Uterus (tissue), 4 donors: Measurements from ENCODE around the gene CA5B. TPM values are rescaled to one million over a fixed set of nuclear protein-coding genes. Genes with fewer than 3 reads are reported as not detected.
"Not testable (repeated sequence)": the region's sequence is repeated elsewhere in the genome, so short reads cannot be mapped to it uniquely, and the experiment has no call there.

Experiments used
- DNase-seq, 2 donors: peaks; one replicate each; pipeline ENCODE4 v3.0.0-alpha.2; 2019 to 2020
- H3K27ac ChIP-seq, 2 donors: fragments of 200-600 bp; sonication (generic); 1 replicate in 1 of 2; 2 replicates in 1 of 2; pipeline ENCODE4 v1.5.1; 2016 to 2018
- H3K27me3 ChIP-seq, 2 donors: fragments of 200-600 bp; sonication (generic); one replicate each; pipeline ENCODE4 v1.5.1; 2018 to 2019; ENCODE audit warnings: control low read depth in 1 of 2
- H3K36me3 ChIP-seq, 2 donors: fragments of 200-600 bp; sonication (generic); one replicate each; pipeline ENCODE4 v1.5.1; 2019; ENCODE audit warnings: control low read depth in 1 of 2
- H3K4me1 ChIP-seq, 2 donors: fragments of 200-600 bp; sonication (generic); one replicate each; pipeline ENCODE4 v1.5.1; 2018 to 2019; ENCODE audit warnings: control low read depth in 1 of 2
- H3K4me3 ChIP-seq, 2 donors: fragments of 200-600 bp; sonication (generic); 1 replicate in 1 of 2; 2 replicates in 1 of 2; pipeline ENCODE4 v1.5.1; 2018 to 2019; ENCODE audit warnings: mild to moderate bottlenecking in 1 of 2
- H3K9me3 ChIP-seq, 2 donors: fragments of 200-600 bp; sonication (generic); one replicate each; pipeline ENCODE4 v1.5.1; 2019; ENCODE audit warnings: control low read depth in 1 of 2
- POLR2A ChIP-seq, 2 donors: fragments of 450-650 bp; IDR thresholded peaks; one replicate each; pipeline ENCODE4 v1.6.1; 2016; ENCODE audit warnings: antibody characterized with exemption in 2 of 2, mild to moderate bottlenecking in 1 of 2, moderate library complexity in 1 of 2
- intact Hi-C: fragments of 100-400 bp; cut with DNase I; formaldehyde crosslinking; loops from one replicate; pipeline ENCODE4 v1.15.1; 2023; ENCODE audit warnings: low total_unique reads
- total RNA-seq, 4 donors: library from RNA; depleted of rRNA in 3 of 4; stranded (reverse); fragments of >200 nt in 3 of 4; gene quantifications; one replicate each; pipeline versions ENCODE4 v1.1.0 to v1.2.4, GENCODE V29; 2014 to 2023
- TF ChIP-seq, protein P1 (sequence below), 4 experiments: fragments of 200-600 bp in 2 of 4; fragments of 450-650 bp in 2 of 4; sonication (generic) in 2 of 4; IDR thresholded peaks; one replicate each; pipeline ENCODE4 v1.5.1; 2016 to 2019; ENCODE audit warnings: antibody characterized with exemption in 4 of 4, mild to moderate bottlenecking in 2 of 4, moderate library complexity in 1 of 4
- donor health status: DM: yes; HTN: yes; CAD: no.

The CA5B gene
- total RNA-seq, 4 donors from 2014 or later = 2.6 to 35.8 (median 15.0) TPM

GRCh38 chrX:15816886-15817285 is 78.8 kb downstream of the CA5B start:
- DNase-seq = no peak
- Histone ChIP-seq H3K27me3 (no peaks in the 10 kb centered on the region), H3K9me3 (no peaks in the 10 kb centered on the region), H3K4me1 (no peaks in the 10 kb centered on the region), H3K4me3 (no peak overlapping the region), H3K36me3 (no peaks in the 10 kb centered on the region), H3K27ac (no peak overlapping the region)
- intact Hi-C loops = no loop called here
- TF ChIP-seq, protein P1, sequence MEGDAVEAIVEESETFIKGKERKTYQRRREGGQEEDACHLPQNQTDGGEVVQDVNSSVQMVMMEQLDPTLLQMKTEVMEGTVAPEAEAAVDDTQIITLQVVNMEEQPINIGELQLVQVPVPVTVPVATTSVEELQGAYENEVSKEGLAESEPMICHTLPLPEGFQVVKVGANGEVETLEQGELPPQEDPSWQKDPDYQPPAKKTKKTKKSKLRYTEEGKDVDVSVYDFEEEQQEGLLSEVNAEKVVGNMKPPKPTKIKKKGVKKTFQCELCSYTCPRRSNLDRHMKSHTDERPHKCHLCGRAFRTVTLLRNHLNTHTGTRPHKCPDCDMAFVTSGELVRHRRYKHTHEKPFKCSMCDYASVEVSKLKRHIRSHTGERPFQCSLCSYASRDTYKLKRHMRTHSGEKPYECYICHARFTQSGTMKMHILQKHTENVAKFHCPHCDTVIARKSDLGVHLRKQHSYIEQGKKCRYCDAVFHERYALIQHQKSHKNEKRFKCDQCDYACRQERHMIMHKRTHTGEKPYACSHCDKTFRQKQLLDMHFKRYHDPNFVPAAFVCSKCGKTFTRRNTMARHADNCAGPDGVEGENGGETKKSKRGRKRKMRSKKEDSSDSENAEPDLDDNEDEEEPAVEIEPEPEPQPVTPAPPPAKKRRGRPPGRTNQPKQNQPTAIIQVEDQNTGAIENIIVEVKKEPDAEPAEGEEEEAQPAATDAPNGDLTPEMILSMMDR (IDR thresholded peaks at IDR 0.05) = no peak
- no peak for TF ChIP-seq POLR2A (IDR thresholded peaks at IDR 0.05)

- Histone ChIP-seq H3K27ac (no peak overlapping the region), H3K4me1 (no peaks in the 10 kb centered on the region), H3K36me3 (no peaks in the 10 kb centered on the region), H3K9me3 (no peaks in the 10 kb centered on the region), H3K27me3 (no peaks in the 10 kb centered on the region), H3K4me3 (no peak overlapping the region)
- no peak for TF ChIP-seq POLR2A (IDR thresholded peaks at IDR 0.05)
- TF ChIP-seq, protein P1 (IDR thresholded peaks at IDR 0.05) = no peak
- no peak for DNase-seq
- intact Hi-C loops = no loop called here
These were observed 82.3 kb downstream of the CA5B start for GRCh38 chrX:15820106-15821073.

DNA sequence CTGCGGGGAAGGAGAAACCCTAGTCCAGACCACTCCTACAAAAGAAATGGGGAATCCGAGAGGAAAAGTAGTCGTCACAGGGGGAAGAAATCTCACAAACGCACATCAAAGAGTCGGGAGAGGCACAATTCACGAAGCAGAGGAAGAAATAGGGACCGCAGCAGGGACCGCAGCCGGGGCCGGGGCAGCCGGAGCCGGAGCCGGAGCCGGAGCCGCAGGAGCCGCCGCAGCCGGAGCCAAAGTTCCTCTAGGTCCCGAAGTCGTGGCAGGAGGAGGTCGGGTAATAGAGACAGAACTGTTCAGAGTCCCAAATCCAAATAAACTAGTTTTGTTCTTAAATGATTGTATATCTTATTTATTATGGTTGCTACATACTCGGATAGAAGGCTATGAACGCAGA is 84.9 kb downstream of the CA5B start:
- no peak overlapping the region for H3K27ac ChIP-seq
- no peaks in the 10 kb centered on the region for H3K4me1 ChIP-seq
- no peak for TF ChIP-seq POLR2A (IDR thresholded peaks at IDR 0.05)
- TF ChIP-seq, protein P1 (IDR thresholded peaks at IDR 0.05) = no peak
- no peak overlapping the region for H3K4me3 ChIP-seq
- H3K36me3 ChIP-seq = no peaks in the 10 kb centered on the region
- H3K9me3 ChIP-seq = no peaks in the 10 kb centered on the region
- intact Hi-C loops = no loop called here
- H3K27me3 ChIP-seq = no peaks in the 10 kb centered on the region
- no peak for DNase-seq

DNA sequence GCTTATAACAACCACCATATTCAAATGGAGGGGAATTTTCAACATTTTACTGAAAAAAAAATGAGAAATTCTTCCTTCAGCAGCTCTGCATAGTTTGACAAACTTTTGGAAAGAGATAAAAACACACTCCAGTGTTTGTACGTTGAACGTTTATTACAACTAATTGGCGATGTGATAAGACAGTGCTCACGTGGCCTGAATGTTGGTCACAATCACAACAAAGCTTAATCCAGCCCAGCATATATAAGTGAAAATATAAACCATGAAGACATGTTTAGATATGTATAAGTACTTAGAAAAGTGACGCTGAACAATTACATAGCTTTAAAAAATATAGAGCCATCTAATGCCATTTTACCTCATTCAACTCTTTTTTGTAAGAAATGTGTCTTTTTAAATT is 87.9 kb downstream of the CA5B start:
- no peak overlapping the region for H3K27ac ChIP-seq
- H3K27me3 ChIP-seq = no peaks in the 10 kb centered on the region
- H3K36me3 ChIP-seq = no peaks in the 10 kb centered on the region
- no peak for DNase-seq
- intact Hi-C loops = no loop called here
- no peak overlapping the region for H3K4me3 ChIP-seq
- H3K9me3 ChIP-seq = no peaks in the 10 kb centered on the region
- TF ChIP-seq, protein P1 (IDR thresholded peaks at IDR 0.05) = no peak
- no peak for TF ChIP-seq POLR2A (IDR thresholded peaks at IDR 0.05)
- H3K4me1 ChIP-seq = no peaks in the 10 kb centered on the region

DNA sequence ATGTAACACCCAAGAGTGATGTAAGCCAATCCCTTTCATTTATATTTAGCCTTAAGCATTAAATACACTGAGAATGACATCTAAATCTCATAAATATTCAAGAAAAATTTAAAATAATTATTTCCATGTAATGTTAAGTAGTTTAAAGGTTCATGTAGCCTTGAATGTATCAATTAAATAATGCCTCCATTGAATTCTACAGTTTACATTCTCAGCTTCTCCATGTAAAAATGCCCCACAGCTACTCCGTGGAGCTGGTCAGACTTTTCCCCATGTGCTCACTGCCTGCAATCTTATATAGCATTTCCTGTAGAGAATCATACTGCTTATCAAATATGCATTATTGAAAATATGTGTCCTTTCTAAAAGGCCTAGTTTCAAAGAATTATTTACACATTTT is 91.1 kb downstream of the CA5B start:
- Histone ChIP-seq H3K27me3 (no peaks in the 10 kb centered on the region), H3K27ac (no peak overlapping the region), H3K9me3 (no peaks in the 10 kb centered on the region), H3K36me3 (no peaks in the 10 kb centered on the region), H3K4me3 (no peak overlapping the region), H3K4me1 (no peaks in the 10 kb centered on the region)
- intact Hi-C loops = no loop called here
- DNase-seq = no peak
- TF ChIP-seq, protein P1 (IDR thresholded peaks at IDR 0.05) = no peak

- H3K36me3 ChIP-seq, H3K9me3 ChIP-seq, H3K27ac ChIP-seq, H3K4me1 ChIP-seq, intact Hi-C loops, H3K27me3 ChIP-seq, H3K4me3 ChIP-seq, DNase-seq: not testable (repeated sequence)
These were observed 93.3 kb downstream of the CA5B start for GRCh38 chrX:15831347-15831746.
